ENCODE results near the gene TMTC1. TPM values are rescaled to one million over a fixed set of nuclear protein-coding genes. Genes with fewer than 3 reads are reported as not detected.

TMTC1 gene
- total and polyA plus RNA-seq, 2 donors (not counting 1 experiment from before 2014, with no cell fraction given): not detected

GRCh38 chr12:29751676-29752075 lies 32.1 kb downstream of the TMTC1 start:
- no peaks in the 10 kb centered on the region for H3K9me3 Mint-ChIP-seq (ENCODE audit: insufficient read depth)
- H3K27me3 ChIP-seq (replicated peaks in 1 of 4; ENCODE audit: control extremely low read depth in 1 of 4, control insufficient read depth in 3 of 4, insufficient read depth in 4 of 4, low read length in 3 of 4): no peaks in the 10 kb centered on the region
- no peak overlapping the region for H3K4me2 ChIP-seq (replicated peaks; ENCODE audit: low read depth, low read length, poor library complexity, severe bottlenecking)
- intact Hi-C loops (cut with micrococcal nuclease): no loop called here
- no peaks in the 10 kb centered on the region for H4K20me1 ChIP-seq (ENCODE audit: control insufficient read depth, insufficient read depth, low read length, poor library complexity, severe bottlenecking)
- ChIA-PET POLR2A (no interaction called here), CTCF (no interaction called here)
- no peaks in the 10 kb centered on the region for H3K4me1 ChIP-seq (ENCODE audit: control insufficient read depth in 2 of 2, insufficient read depth in 2 of 2, low read length in 2 of 2)
- H3K4me3 Mint-ChIP-seq: no peak overlapping the region
- H3K9me3 ChIP-seq (ENCODE audit: control extremely low read depth in 1 of 3, control insufficient read depth in 2 of 3, insufficient read depth in 1 of 3, low read length in 2 of 3): peaks cover 0 to 7% (median 0%) of the 10 kb centered on the region in 3 donors
- no peaks in the 10 kb centered on the region for H3K27me3 Mint-ChIP-seq
- WGBS (ENCODE audit: insufficient coverage): 72% methylated on average over 4 of the region's 6 CpGs
- H3K27ac Mint-ChIP-seq: no peak overlapping the region
- H2AFZ ChIP-seq (ENCODE audit: insufficient read depth, low read depth, low read length, poor library complexity, severe bottlenecking): no peak overlapping the region
- no peaks in the 10 kb centered on the region for H3K4me1 Mint-ChIP-seq
- TF ChIP-seq CTCF (IDR thresholded peaks at IDR 0.05) (no peak), EZH2 (IDR thresholded peaks at IDR 0.05; ENCODE audit: borderline replicate concordance, insufficient read depth, low read depth, low read length, poor library complexity, severe bottlenecking) (no peak)
- ATAC-seq (ENCODE audit: low read depth): no peak
- H3K4me3 ChIP-seq (ENCODE audit: control extremely low read depth in 1 of 5, extremely low read depth in 1 of 5, insufficient read depth in 1 of 5, low read depth in 2 of 5, low read length in 4 of 5): no peak overlapping the region
- H3K9ac ChIP-seq (ENCODE audit: low read length): no peak overlapping the region
- no peak overlapping the region for H3K27ac ChIP-seq (ENCODE audit: low read length in 2 of 2)
- DNase-seq: no peak
- no peaks in the 10 kb centered on the region for H3K79me2 ChIP-seq (ENCODE audit: control insufficient read depth, insufficient read depth, low read length)
- no peaks in the 10 kb centered on the region for H3K36me3 ChIP-seq (replicated peaks in 1 of 2; ENCODE audit: control extremely low read depth in 1 of 2, control insufficient read depth in 1 of 2, extremely low read depth in 1 of 2, insufficient read depth in 2 of 2, low read length in 1 of 2)

- ChIA-PET POLR2A (no interaction called here), CTCF (no interaction called here)
- H3K9me3 Mint-ChIP-seq (ENCODE audit: insufficient read depth): no peaks in the 10 kb centered on the region
- H3K4me1 Mint-ChIP-seq: no peaks in the 10 kb centered on the region
- no peaks in the 10 kb centered on the region for H3K36me3 ChIP-seq (replicated peaks in 1 of 2; ENCODE audit: control extremely low read depth in 1 of 2, control insufficient read depth in 1 of 2, extremely low read depth in 1 of 2, insufficient read depth in 2 of 2, low read length in 1 of 2)
- H3K4me3 Mint-ChIP-seq: no peak overlapping the region
- no peaks in the 10 kb centered on the region for H3K27me3 ChIP-seq (replicated peaks in 1 of 4; ENCODE audit: control extremely low read depth in 1 of 4, control insufficient read depth in 3 of 4, insufficient read depth in 4 of 4, low read length in 3 of 4)
- no peaks in the 10 kb centered on the region for H4K20me1 ChIP-seq (ENCODE audit: control insufficient read depth, insufficient read depth, low read length, poor library complexity, severe bottlenecking)
- DNase-seq (no peak), ATAC-seq (ENCODE audit: low read depth) (no peak)
- H3K4me1 ChIP-seq (ENCODE audit: control insufficient read depth in 2 of 2, insufficient read depth in 2 of 2, low read length in 2 of 2): no peaks in the 10 kb centered on the region
- H3K27me3 Mint-ChIP-seq: no peaks in the 10 kb centered on the region
- H3K27ac ChIP-seq (ENCODE audit: low read length in 2 of 2): no peak overlapping the region
- no peak overlapping the region for H3K27ac Mint-ChIP-seq
- no peak for TF ChIP-seq EZH2 (IDR thresholded peaks at IDR 0.05; ENCODE audit: borderline replicate concordance, insufficient read depth, low read depth, low read length, poor library complexity, severe bottlenecking)
- no peak for TF ChIP-seq CTCF (IDR thresholded peaks at IDR 0.05)
- no peak overlapping the region for H3K4me3 ChIP-seq (ENCODE audit: control extremely low read depth in 1 of 5, extremely low read depth in 1 of 5, insufficient read depth in 1 of 5, low read depth in 2 of 5, low read length in 4 of 5)
- intact Hi-C loops (cut with micrococcal nuclease): no loop called here
- no peaks in the 10 kb centered on the region for H3K79me2 ChIP-seq (ENCODE audit: control insufficient read depth, insufficient read depth, low read length)
- peaks cover 0 to 7% (median 0%) of the 10 kb centered on the region in 3 donors for H3K9me3 ChIP-seq (ENCODE audit: control extremely low read depth in 1 of 3, control insufficient read depth in 2 of 3, insufficient read depth in 1 of 3, low read length in 2 of 3)
- H3K9ac ChIP-seq (ENCODE audit: low read length): no peak overlapping the region
- H2AFZ ChIP-seq (ENCODE audit: insufficient read depth, low read depth, low read length, poor library complexity, severe bottlenecking): no peak overlapping the region
- H3K4me2 ChIP-seq (replicated peaks; ENCODE audit: low read depth, low read length, poor library complexity, severe bottlenecking): no peak overlapping the region
Measured at GRCh38 chr12:29750928-29751220, 32.9 kb downstream of the TMTC1 start.

All from B cell (primary cell).